Colon (tissue), 2 donors: Measurements from ENCODE around the gene SEMA5B.

Experiments used
- FAIRE-seq: peaks from 2 replicates; lab custom pipeline; 2012; peaks lifted over from hg19 to GRCh38; lab: Jason Lieb, UNC
- donor health status: control.
- donor health status: control.

The SEMA5B gene

GRCh38 chr3:122942937-122943827 lies 84.4 kb downstream of the SEMA5B start:
- FAIRE-seq = no peak

GRCh38 chr3:122942239-122942638 lies 85.3 kb downstream of the SEMA5B start:
- no peak for FAIRE-seq

GRCh38 chr3:122941228-122942206 lies 86.0 kb downstream of the SEMA5B start:
- FAIRE-seq = no peak

GRCh38 chr3:122940628-122941086 lies 86.9 kb downstream of the SEMA5B start:
- no peak for FAIRE-seq

GRCh38 chr3:122938783-122939425 lies 88.7 kb downstream of the SEMA5B start:
- FAIRE-seq = no peak

GRCh38 chr3:122937745-122938144 lies 89.8 kb downstream of the SEMA5B start:
- no peak for FAIRE-seq

- FAIRE-seq = no peak
These were observed 90.6 kb downstream of the SEMA5B start for GRCh38 chr3:122936986-122937385.

GRCh38 chr3:122936335-122936734 lies 91.2 kb downstream of the SEMA5B start:
- FAIRE-seq = no peak

- FAIRE-seq = no peak
These were observed 93.3 kb downstream of the SEMA5B start for GRCh38 chr3:122934251-122934650.

GRCh38 chr3:122932251-122932967 lies 95.2 kb downstream of the SEMA5B start:
- no peak for FAIRE-seq

GRCh38 chr3:122931636-122932035 lies 95.9 kb downstream of the SEMA5B start:
- no peak for FAIRE-seq

GRCh38 chr3:122930063-122930997 lies 97.2 kb downstream of the SEMA5B start:
- FAIRE-seq = no peak

GRCh38 chr3:122929188-122930062 lies 98.1 kb downstream of the SEMA5B start:
- FAIRE-seq = no peak

- FAIRE-seq = no peak
These were observed 99.0 kb downstream of the SEMA5B start for GRCh38 chr3:122928396-122929187.

- no peak for FAIRE-seq
These were observed 99.8 kb downstream of the SEMA5B start for GRCh38 chr3:122927726-122928125.

GRCh38 chr3:122926811-122927210 lies 100.8 kb downstream of the SEMA5B start:
- no peak for FAIRE-seq

- no peak for FAIRE-seq
These were observed 101.2 kb downstream of the SEMA5B start for GRCh38 chr3:122926322-122926721.

GRCh38 chr3:122925756-122926155 lies 101.8 kb downstream of the SEMA5B start:
- no peak for FAIRE-seq

GRCh38 chr3:122924056-122924455 lies 103.5 kb downstream of the SEMA5B start:
- FAIRE-seq = no peak
